SK-N-SH treated with all-trans-retinoic acid at 6 μM for 48 hours (cell line): ENCODE measurements around the gene TMEM212.

Experiments
- ARNTL ChIP-seq: fragments of 450-650 bp; formaldehyde crosslinking; IDR thresholded peaks from 2 replicates; pipeline ENCODE4 v1.5.0; 2020; ENCODE audit warnings: low read depth, mild to moderate bottlenecking, moderate library complexity, borderline replicate concordance
- BACH2 ChIP-seq: fragments of 250-450 bp; sonication (Bioruptor Pico); IDR thresholded peaks from 2 replicates; pipeline ENCODE4 v1.9.0; 2021; ENCODE audit warnings: mild to moderate bottlenecking, borderline replicate concordance
- CSDC2 ChIP-seq: fragments of 250-450 bp; sonication (Bioruptor Pico); IDR thresholded peaks from 2 replicates; pipeline ENCODE4 v1.5.0; 2020; ENCODE audit warnings: mild to moderate bottlenecking, moderate library complexity
- ISL1 ChIP-seq: fragments of 250-450 bp; sonication (Bioruptor Pico); IDR thresholded peaks from 2 replicates; pipeline ENCODE4 v2.1.2; 2022; ENCODE audit warnings: mild to moderate bottlenecking, moderate library complexity
- RARB ChIP-seq: fragments of 250-450 bp; sonication (Bioruptor Pico); IDR thresholded peaks from 2 replicates; pipeline ENCODE4 v1.8.0; 2021; ENCODE audit warnings: mild to moderate bottlenecking, moderate library complexity
- TOX ChIP-seq: fragments of 250-450 bp; sonication (Bioruptor Pico); IDR thresholded peaks from 2 replicates; pipeline ENCODE4 v1.8.0; 2021; ENCODE audit warnings: mild to moderate bottlenecking, moderate library complexity, borderline replicate concordance
- ZFP3 ChIP-seq: fragments of 250-450 bp; sonication (Bioruptor Pico); IDR thresholded peaks from 2 replicates; pipeline ENCODE4 v1.5.0; 2020; ENCODE audit warnings: mild to moderate bottlenecking, moderate library complexity
- ZFP30 ChIP-seq: fragments of 450-650 bp; formaldehyde crosslinking; IDR thresholded peaks from 2 replicates; pipeline ENCODE4 v1.5.0; 2022; ENCODE audit warnings: mild to moderate bottlenecking, moderate library complexity
- ZNF8 ChIP-seq: fragments of 450-650 bp; formaldehyde crosslinking; IDR thresholded peaks from 2 replicates; pipeline ENCODE4 v1.5.0; 2020; ENCODE audit warnings: mild to moderate bottlenecking, moderate library complexity
- TF ChIP-seq, protein P1 (sequence below): fragments of 250-450 bp; sonication (Bioruptor Pico); IDR thresholded peaks from 2 replicates; pipeline ENCODE4 v1.5.0; 2020; ENCODE audit warnings: mild to moderate bottlenecking, moderate library complexity
- TF ChIP-seq, protein P2 (sequence below): fragments of 250-450 bp; sonication (Bioruptor Pico); IDR thresholded peaks from 2 replicates; pipeline ENCODE4 v1.8.0; 2020; ENCODE audit warnings: mild to moderate bottlenecking, moderate library complexity, borderline replicate concordance

DNA sequence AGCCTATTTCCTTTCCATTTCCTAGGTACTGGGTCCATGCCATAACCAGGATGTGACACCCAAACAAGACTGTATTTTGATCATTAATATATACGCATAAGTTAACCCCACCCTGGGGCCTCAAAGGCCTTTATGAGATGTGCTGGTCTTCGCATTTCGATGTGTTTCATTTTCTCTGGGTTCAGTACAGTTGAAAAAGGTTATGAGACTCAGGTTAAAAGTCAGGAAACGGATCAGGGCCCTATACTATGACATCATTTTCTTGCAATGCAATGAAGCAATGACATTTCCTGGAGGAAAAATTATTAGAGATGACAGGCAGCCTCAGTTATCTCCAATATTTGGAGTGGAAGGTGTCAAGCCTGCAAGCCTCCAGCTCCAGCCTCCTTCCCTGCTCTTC lies 31.7 kb downstream of the TMEM212 start:
- TF ChIP-seq ZNF8 (CRISPR knock-in tag) (no peak; the same call in 1 of the 2 replicates), TOX (CRISPR knock-in tag) (no peak), RARB (CRISPR knock-in tag) (no peak), ARNTL (no peak), ZFP3 (CRISPR knock-in tag) (no peak), CSDC2 (no peak), ISL1 (CRISPR knock-in tag) (no peak), BACH2 (no peak), ZFP30 (CRISPR knock-in tag) (no peak)
- TF ChIP-seq, protein P1, sequence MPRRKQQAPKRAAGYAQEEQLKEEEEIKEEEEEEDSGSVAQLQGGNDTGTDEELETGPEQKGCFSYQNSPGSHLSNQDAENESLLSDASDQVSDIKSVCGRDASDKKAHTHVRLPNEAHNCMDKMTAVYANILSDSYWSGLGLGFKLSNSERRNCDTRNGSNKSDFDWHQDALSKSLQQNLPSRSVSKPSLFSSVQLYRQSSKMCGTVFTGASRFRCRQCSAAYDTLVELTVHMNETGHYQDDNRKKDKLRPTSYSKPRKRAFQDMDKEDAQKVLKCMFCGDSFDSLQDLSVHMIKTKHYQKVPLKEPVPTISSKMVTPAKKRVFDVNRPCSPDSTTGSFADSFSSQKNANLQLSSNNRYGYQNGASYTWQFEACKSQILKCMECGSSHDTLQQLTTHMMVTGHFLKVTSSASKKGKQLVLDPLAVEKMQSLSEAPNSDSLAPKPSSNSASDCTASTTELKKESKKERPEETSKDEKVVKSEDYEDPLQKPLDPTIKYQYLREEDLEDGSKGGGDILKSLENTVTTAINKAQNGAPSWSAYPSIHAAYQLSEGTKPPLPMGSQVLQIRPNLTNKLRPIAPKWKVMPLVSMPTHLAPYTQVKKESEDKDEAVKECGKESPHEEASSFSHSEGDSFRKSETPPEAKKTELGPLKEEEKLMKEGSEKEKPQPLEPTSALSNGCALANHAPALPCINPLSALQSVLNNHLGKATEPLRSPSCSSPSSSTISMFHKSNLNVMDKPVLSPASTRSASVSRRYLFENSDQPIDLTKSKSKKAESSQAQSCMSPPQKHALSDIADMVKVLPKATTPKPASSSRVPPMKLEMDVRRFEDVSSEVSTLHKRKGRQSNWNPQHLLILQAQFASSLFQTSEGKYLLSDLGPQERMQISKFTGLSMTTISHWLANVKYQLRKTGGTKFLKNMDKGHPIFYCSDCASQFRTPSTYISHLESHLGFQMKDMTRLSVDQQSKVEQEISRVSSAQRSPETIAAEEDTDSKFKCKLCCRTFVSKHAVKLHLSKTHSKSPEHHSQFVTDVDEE (CRISPR knock-in tag) = no peak
- TF ChIP-seq, protein P2, sequence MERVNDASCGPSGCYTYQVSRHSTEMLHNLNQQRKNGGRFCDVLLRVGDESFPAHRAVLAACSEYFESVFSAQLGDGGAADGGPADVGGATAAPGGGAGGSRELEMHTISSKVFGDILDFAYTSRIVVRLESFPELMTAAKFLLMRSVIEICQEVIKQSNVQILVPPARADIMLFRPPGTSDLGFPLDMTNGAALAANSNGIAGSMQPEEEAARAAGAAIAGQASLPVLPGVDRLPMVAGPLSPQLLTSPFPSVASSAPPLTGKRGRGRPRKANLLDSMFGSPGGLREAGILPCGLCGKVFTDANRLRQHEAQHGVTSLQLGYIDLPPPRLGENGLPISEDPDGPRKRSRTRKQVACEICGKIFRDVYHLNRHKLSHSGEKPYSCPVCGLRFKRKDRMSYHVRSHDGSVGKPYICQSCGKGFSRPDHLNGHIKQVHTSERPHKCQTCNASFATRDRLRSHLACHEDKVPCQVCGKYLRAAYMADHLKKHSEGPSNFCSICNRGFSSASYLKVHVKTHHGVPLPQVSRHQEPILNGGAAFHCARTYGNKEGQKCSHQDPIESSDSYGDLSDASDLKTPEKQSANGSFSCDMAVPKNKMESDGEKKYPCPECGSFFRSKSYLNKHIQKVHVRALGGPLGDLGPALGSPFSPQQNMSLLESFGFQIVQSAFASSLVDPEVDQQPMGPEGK (CRISPR knock-in tag) = no peak
